HEK293 (cell line): ENCODE results near the gene IGSF21.
A peak's percentile ranks its signal among the peaks of the same experiment; 100 is the strongest.

Experiments used
- CTCF ChIA-PET: fragments of 350-600 bp; formaldehyde crosslinking; extraction: SDS; loops from one replicate; lab custom pipeline; 2021; ENCODE audit warnings: antibody characterized with exemption; lab: Yijun Ruan, JAX
- POLR2A ChIA-PET: fragments of 300-600 bp; formaldehyde crosslinking; extraction: SDS; loops from one replicate; lab custom pipeline; 2020; ENCODE audit warnings: antibody characterized with exemption, inconsistent platforms; lab: Yijun Ruan, JAX
- H3K27ac ChIP-seq: fragments of 200-500 bp; sonication (Bioruptor generic); 2 replicates; pipeline ENCODE4 v1.5.1; 2014; ENCODE audit warnings: low read depth, low read length, control low read depth, inconsistent platforms; ENCODE audit errors: extremely low read depth
- H3K36me3 ChIP-seq, 2 experiments: fragments of 200-500 bp in 1 of 2; sonication (Bioruptor generic) in 1 of 2; 1 replicate in 1 of 2; 2 replicates in 1 of 2; pipeline ENCODE4 v1.5.1; 2014 to 2017; ENCODE audit warnings: inconsistent platforms in 2 of 2, low read length in 2 of 2; ENCODE audit not compliant: control insufficient read depth in 2 of 2, insufficient read depth in 1 of 2
- H3K4me1 ChIP-seq: fragments of 200-500 bp; sonication (Bioruptor generic); 2 replicates; pipeline ENCODE4 v1.5.1; 2014; ENCODE audit warnings: mild to moderate bottlenecking, low read length, inconsistent platforms; ENCODE audit not compliant: control insufficient read depth, insufficient read depth
- H3K4me3 ChIP-seq: 2 replicates; pipeline ENCODE4 v1.5.1; 2011; ENCODE audit warnings: low read depth, mild to moderate bottlenecking, control low read depth, low read length, moderate library complexity
- H3K9me3 ChIP-seq: fragments of 200-500 bp; sonication (Bioruptor generic); 2 replicates; pipeline ENCODE4 v1.5.1; 2014; ENCODE audit warnings: low read depth, low read length, inconsistent platforms; ENCODE audit not compliant: control insufficient read depth, insufficient read depth
- GLIS2 ChIP-seq: fragments of 450-650 bp; formaldehyde crosslinking; IDR thresholded peaks from 2 replicates; pipeline ENCODE4 v1.5.1; 2016; ENCODE audit warnings: missing biosample characterization, missing genetic modification characterization
- HOXA7 ChIP-seq: sonication (generic); formaldehyde crosslinking; IDR thresholded peaks from 2 replicates; pipeline ENCODE4 v1.8.1; 2022; ENCODE audit warnings: missing genetic modification reagents, borderline replicate concordance
- KLF8 ChIP-seq: fragments of 450-650 bp; formaldehyde crosslinking; IDR thresholded peaks from 2 replicates; pipeline ENCODE4 v1.5.1; 2016; ENCODE audit warnings: missing biosample characterization, missing genetic modification characterization
- WT1 ChIP-seq: fragments of 450-650 bp; formaldehyde crosslinking; IDR thresholded peaks from 2 replicates; pipeline ENCODE4 v1.5.1; 2016; ENCODE audit warnings: missing biosample characterization, missing genetic modification characterization
- ZBTB20 ChIP-seq: fragments of 450-650 bp; formaldehyde crosslinking; IDR thresholded peaks from 2 replicates; pipeline ENCODE4 v1.5.1; 2016; ENCODE audit warnings: missing biosample characterization, missing genetic modification characterization
- ZBTB48 ChIP-seq: fragments of 450-650 bp; formaldehyde crosslinking; IDR thresholded peaks from 2 replicates; pipeline ENCODE4 v1.5.1; 2016; ENCODE audit warnings: missing biosample characterization, missing genetic modification characterization
- ZBTB8A ChIP-seq: fragments of 450-650 bp; formaldehyde crosslinking; IDR thresholded peaks from 2 replicates; pipeline ENCODE4 v1.5.1; 2016; ENCODE audit warnings: missing biosample characterization, missing genetic modification characterization
- ZIC2 ChIP-seq: fragments of 450-650 bp; formaldehyde crosslinking; IDR thresholded peaks from 2 replicates; pipeline ENCODE4 v1.5.1; 2016; ENCODE audit warnings: missing biosample characterization, missing genetic modification characterization
- ZNF174 ChIP-seq: fragments of 450-650 bp; formaldehyde crosslinking; IDR thresholded peaks from 2 replicates; pipeline ENCODE4 v1.5.0; 2017; ENCODE audit warnings: missing biosample characterization, mild to moderate bottlenecking, missing genetic modification characterization
- ZNF211 ChIP-seq: fragments of 450-650 bp; formaldehyde crosslinking; IDR thresholded peaks from 2 replicates; pipeline ENCODE4 v1.5.1; 2016; ENCODE audit warnings: low read depth, missing biosample characterization, missing genetic modification characterization
- ZNF266 ChIP-seq: fragments of 450-650 bp; formaldehyde crosslinking; IDR thresholded peaks from 2 replicates; pipeline ENCODE4 v1.5.1; 2016; ENCODE audit warnings: missing biosample characterization, missing genetic modification characterization, low read depth
- ZNF335 ChIP-seq: fragments of 450-650 bp; formaldehyde crosslinking; conservative IDR thresholded peaks from 2 replicates; pipeline ENCODE4 v1.5.1; 2016; ENCODE audit warnings: missing biosample characterization, missing genetic modification characterization
- ZNF416 ChIP-seq: fragments of 450-650 bp; formaldehyde crosslinking; IDR thresholded peaks from 2 replicates; pipeline ENCODE4 v1.5.1; 2016; ENCODE audit warnings: missing biosample characterization, missing genetic modification characterization
- ZNF473 ChIP-seq: fragments of 450-650 bp; formaldehyde crosslinking; IDR thresholded peaks from 2 replicates; pipeline ENCODE4 v1.5.1; 2017; ENCODE audit warnings: missing biosample characterization, missing genetic modification characterization
- ZNF560 ChIP-seq: fragments of 450-650 bp; formaldehyde crosslinking; IDR thresholded peaks from 2 replicates; pipeline ENCODE4 v1.5.1; 2017; ENCODE audit warnings: missing biosample characterization, missing genetic modification characterization, borderline replicate concordance
- ZNF561 ChIP-seq: fragments of 450-650 bp; IDR thresholded peaks from 2 replicates; pipeline ENCODE4 v1.5.1; 2018; ENCODE audit warnings: missing biosample characterization, missing genetic modification characterization, borderline replicate concordance
- ZNF621 ChIP-seq: fragments of 450-650 bp; formaldehyde crosslinking; IDR thresholded peaks from 2 replicates; pipeline ENCODE4 v1.5.1; 2017; ENCODE audit warnings: missing biosample characterization, missing genetic modification characterization
- ZNF623 ChIP-seq: fragments of 450-650 bp; formaldehyde crosslinking; IDR thresholded peaks from 2 replicates; pipeline ENCODE4 v1.5.1; 2016; ENCODE audit warnings: missing biosample characterization, missing genetic modification characterization
- ZNF626 ChIP-seq: fragments of 450-650 bp; sonication (Bioruptor Pico); formaldehyde crosslinking; IDR thresholded peaks from 2 replicates; pipeline ENCODE4 v1.5.1; 2018; ENCODE audit warnings: missing biosample characterization, missing genetic modification characterization, inconsistent platforms
- ZNF658 ChIP-seq: fragments of 450-650 bp; formaldehyde crosslinking; IDR thresholded peaks from 2 replicates; pipeline ENCODE4; 2016; ENCODE audit warnings: missing biosample characterization, missing genetic modification characterization
- ZNF660 ChIP-seq: fragments of 450-650 bp; IDR thresholded peaks from 2 replicates; pipeline ENCODE4 v1.5.1; 2018; ENCODE audit warnings: missing biosample characterization, mild to moderate bottlenecking, missing genetic modification characterization
- ZNF670 ChIP-seq: fragments of 450-650 bp; formaldehyde crosslinking; IDR thresholded peaks from 2 replicates; pipeline ENCODE4 v1.5.1; 2016; ENCODE audit warnings: missing biosample characterization, missing genetic modification characterization, low read depth
- ZNF747 ChIP-seq: fragments of 450-650 bp; formaldehyde crosslinking; IDR thresholded peaks from 2 replicates; pipeline ENCODE4 v1.5.1; 2016; ENCODE audit warnings: missing biosample characterization, missing genetic modification characterization
- ZNF785 ChIP-seq: fragments of 450-650 bp; formaldehyde crosslinking; IDR thresholded peaks from 2 replicates; pipeline ENCODE4 v1.5.1; 2016; ENCODE audit warnings: missing biosample characterization, missing genetic modification characterization
- TF ChIP-seq, protein P1 (sequence below): fragments of 450-650 bp; formaldehyde crosslinking; conservative IDR thresholded peaks from 2 replicates; pipeline ENCODE4 v1.5.1; 2016; ENCODE audit warnings: low read depth, missing biosample characterization, missing genetic modification characterization
- TF ChIP-seq, protein P2 (sequence below): fragments of 450-650 bp; formaldehyde crosslinking; IDR thresholded peaks from 2 replicates; pipeline ENCODE4 v1.5.1; 2016; ENCODE audit warnings: missing biosample characterization, missing genetic modification characterization
- TF ChIP-seq, protein P3 (sequence below): fragments of 450-650 bp; formaldehyde crosslinking; conservative IDR thresholded peaks from 2 replicates; pipeline ENCODE4 v1.5.1; 2016; ENCODE audit warnings: low read depth, missing biosample characterization, missing genetic modification characterization

Gene IGSF21

DNA sequence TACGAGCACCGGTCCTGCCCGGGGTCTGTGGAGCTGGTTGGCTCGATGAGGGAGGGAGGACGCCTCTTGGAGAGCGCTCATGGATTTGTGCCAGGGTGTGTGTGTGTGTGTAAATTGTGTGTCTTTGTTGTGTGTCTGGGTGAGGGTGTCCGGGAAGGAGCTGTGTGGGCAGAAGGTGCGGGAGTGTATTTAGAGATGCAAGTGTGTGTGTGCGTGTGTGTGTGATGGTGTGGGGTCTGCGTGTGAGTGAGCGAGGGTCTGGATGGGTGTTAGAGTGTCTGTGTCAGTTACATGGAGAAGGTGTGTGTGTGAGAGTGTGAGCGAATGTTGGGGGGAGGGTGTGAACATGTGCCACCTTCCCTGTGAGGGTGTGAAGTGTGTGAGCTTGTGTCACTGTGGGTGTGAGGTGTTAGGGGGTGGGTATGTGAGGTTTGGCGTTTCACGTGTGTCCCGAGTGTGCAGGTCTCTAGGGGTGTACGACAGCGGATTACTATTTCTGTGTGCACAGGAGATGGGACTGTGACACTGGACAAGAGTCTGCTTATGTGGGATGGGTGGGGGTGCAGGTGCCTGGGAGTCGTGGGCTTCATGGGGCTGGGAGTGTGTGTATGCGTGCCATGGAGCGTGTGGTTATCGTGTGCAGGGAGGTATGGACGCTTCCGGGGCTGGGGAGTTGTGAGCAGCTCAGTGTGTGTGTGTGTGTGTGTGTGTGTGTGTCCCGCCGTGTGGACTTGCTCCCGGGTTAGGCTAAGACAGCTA, 880 bp downstream of the IGSF21 start (continued):
- no peak for TF ChIP-seq ZNF266
- no peak for TF ChIP-seq ZNF670 (tag by site-specific recombination)
- TF ChIP-seq, protein P1, sequence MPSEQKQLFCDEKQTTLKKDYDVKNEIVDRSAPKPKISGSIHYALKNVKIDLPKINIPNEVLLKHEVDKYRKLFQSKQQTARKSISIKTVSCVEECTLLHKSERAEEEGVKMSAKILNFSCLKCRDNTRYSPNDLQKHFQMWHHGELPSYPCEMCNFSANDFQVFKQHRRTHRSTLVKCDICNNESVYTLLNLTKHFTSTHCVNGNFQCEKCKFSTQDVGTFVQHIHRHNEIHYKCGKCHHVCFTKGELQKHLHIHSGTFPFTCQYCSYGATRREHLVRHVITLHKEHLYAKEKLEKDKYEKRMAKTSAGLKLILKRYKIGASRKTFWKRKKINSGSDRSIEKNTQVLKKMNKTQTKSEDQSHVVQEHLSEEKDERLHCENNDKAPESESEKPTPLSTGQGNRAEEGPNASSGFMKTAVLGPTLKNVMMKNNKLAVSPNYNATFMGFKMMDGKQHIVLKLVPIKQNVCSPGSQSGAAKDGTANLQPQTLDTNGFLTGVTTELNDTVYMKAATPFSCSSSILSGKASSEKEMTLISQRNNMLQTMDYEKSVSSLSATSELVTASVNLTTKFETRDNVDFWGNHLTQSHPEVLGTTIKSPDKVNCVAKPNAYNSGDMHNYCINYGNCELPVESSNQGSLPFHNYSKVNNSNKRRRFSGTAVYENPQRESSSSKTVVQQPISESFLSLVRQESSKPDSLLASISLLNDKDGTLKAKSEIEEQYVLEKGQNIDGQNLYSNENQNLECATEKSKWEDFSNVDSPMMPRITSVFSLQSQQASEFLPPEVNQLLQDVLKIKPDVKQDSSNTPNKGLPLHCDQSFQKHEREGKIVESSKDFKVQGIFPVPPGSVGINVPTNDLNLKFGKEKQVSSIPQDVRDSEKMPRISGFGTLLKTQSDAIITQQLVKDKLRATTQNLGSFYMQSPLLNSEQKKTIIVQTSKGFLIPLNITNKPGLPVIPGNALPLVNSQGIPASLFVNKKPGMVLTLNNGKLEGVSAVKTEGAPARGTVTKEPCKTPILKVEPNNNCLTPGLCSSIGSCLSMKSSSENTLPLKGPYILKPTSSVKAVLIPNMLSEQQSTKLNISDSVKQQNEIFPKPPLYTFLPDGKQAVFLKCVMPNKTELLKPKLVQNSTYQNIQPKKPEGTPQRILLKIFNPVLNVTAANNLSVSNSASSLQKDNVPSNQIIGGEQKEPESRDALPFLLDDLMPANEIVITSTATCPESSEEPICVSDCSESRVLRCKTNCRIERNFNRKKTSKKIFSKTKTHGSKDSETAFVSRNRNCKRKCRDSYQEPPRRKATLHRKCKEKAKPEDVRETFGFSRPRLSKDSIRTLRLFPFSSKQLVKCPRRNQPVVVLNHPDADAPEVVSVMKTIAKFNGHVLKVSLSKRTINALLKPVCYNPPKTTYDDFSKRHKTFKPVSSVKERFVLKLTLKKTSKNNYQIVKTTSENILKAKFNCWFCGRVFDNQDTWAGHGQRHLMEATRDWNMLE = no peak
- 0 out of 2 replicates have a peak, but pooled peaks have one; percentile 17 for TF ChIP-seq ZNF658
- no peak for TF ChIP-seq ZNF174 (tag by site-specific recombination)
- TF ChIP-seq ZNF560 (tag by site-specific recombination) = no peak
- no peak for TF ChIP-seq ZNF747 (tag by site-specific recombination)
- 0 out of 2 replicates have a peak, but pooled peaks have one; percentile 70 for TF ChIP-seq ZNF473 (tag by site-specific recombination)
- TF ChIP-seq HOXA7 (CRISPR knock-in tag) = no peak
- no peak for TF ChIP-seq ZNF626 (tag by site-specific recombination)
- TF ChIP-seq ZNF785 (tag by site-specific recombination) = 0 out of 2 replicates have a peak, but pooled peaks have one; percentile 59
- TF ChIP-seq KLF8 (tag by site-specific recombination) = no peak
- TF ChIP-seq ZNF335 = peak; percentile 81
- TF ChIP-seq WT1 (tag by site-specific recombination) = no peak
- TF ChIP-seq, protein P2, sequence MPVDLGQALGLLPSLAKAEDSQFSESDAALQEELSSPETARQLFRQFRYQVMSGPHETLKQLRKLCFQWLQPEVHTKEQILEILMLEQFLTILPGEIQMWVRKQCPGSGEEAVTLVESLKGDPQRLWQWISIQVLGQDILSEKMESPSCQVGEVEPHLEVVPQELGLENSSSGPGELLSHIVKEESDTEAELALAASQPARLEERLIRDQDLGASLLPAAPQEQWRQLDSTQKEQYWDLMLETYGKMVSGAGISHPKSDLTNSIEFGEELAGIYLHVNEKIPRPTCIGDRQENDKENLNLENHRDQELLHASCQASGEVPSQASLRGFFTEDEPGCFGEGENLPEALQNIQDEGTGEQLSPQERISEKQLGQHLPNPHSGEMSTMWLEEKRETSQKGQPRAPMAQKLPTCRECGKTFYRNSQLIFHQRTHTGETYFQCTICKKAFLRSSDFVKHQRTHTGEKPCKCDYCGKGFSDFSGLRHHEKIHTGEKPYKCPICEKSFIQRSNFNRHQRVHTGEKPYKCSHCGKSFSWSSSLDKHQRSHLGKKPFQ (tag by site-specific recombination) = peak; percentile 99
- no peak for TF ChIP-seq ZNF621 (tag by site-specific recombination)
- no peak; the same call in 1 of the 2 replicates for TF ChIP-seq ZNF211 (tag by site-specific recombination)
- TF ChIP-seq ZNF561 (tag by site-specific recombination) = no peak
- no peak for TF ChIP-seq ZNF416 (tag by site-specific recombination)
- TF ChIP-seq ZNF660 (tag by site-specific recombination) = no peak

DNA sequence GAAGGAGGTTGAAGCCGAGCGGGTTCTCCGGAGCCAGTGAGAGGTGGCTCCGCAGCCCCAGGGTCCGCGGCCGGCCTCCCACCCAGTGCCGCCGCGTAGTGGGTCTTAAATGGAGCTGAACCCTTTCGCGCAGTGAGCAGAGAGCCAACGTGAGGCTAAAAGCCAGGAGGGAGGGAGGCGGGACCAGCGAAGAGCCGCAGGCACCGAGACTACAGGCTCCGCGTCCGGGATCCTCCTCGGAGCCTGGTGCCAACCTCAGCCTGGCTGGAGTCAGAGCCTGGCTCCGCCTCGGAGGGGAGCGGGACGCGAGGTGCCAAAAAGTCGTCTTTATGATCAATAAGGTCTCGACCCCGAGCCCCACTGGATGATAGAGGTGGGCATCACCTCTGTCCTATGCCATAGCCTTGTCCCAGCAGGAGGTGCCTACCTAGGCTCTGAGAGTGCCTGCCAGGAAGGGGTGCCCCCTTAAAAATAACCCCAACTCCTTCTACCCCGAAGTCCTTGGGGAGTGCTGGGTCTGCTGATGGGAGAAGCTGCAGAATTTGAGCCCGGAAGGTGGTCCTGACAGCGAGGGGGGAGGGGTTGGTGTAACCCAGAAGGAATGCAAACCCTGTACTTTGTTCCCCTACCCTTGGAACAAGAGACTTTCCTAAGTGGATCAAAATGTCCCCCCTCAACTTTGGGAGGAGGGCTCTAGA, 1.6 kb downstream of the IGSF21 start:
- ChIA-PET POLR2A (no interaction called here), CTCF (interaction anchor here (0.6 to 2.1 kb wide), 14 partner anchors 9 to 185 kb away, joined by 3 to 7 read pairs (median 4); no protein-coding TSS in a partner anchor)
- no peak overlapping the region for H3K4me3 ChIP-seq
- TF ChIP-seq GLIS2 (tag by site-specific recombination) (peak; percentile 18), ZNF623 (tag by site-specific recombination) (no peak), ZBTB20 (tag by site-specific recombination) (peak; percentile 16; the same call in 1 of the 2 replicates), ZIC2 (tag by site-specific recombination) (no peak), ZBTB8A (tag by site-specific recombination) (peak; percentile 4; the same call in 1 of the 2 replicates), ZBTB48 (tag by site-specific recombination) (no peak), ZNF335 (peak; percentile 53; the same call in 1 of the 2 replicates)
- TF ChIP-seq, protein P3, sequence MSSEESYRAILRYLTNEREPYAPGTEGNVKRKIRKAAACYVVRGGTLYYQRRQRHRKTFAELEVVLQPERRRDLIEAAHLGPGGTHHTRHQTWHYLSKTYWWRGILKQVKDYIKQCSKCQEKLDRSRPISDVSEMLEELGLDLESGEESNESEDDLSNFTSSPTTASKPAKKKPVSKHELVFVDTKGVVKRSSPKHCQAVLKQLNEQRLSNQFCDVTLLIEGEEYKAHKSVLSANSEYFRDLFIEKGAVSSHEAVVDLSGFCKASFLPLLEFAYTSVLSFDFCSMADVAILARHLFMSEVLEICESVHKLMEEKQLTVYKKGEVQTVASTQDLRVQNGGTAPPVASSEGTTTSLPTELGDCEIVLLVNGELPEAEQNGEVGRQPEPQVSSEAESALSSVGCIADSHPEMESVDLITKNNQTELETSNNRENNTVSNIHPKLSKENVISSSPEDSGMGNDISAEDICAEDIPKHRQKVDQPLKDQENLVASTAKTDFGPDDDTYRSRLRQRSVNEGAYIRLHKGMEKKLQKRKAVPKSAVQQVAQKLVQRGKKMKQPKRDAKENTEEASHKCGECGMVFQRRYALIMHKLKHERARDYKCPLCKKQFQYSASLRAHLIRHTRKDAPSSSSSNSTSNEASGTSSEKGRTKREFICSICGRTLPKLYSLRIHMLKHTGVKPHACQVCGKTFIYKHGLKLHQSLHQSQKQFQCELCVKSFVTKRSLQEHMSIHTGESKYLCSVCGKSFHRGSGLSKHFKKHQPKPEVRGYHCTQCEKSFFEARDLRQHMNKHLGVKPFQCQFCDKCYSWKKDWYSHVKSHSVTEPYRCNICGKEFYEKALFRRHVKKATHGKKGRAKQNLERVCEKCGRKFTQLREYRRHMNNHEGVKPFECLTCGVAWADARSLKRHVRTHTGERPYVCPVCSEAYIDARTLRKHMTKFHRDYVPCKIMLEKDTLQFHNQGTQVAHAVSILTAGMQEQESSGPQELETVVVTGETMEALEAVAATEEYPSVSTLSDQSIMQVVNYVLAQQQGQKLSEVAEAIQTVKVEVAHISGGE (tag by site-specific recombination) = 0 out of 2 replicates have a peak, but pooled peaks have one; percentile 20

More for the DNA sequence above, 1.6 kb downstream of the IGSF21 start:
- Histone ChIP-seq H3K27ac (no peak overlapping the region), H3K36me3 (no peaks in the 10 kb centered on the region), H3K4me1 (no peaks in the 10 kb centered on the region; the same call in 1 of the 2 replicates), H3K9me3 (no peaks in the 10 kb centered on the region)
